CD4-positive, alpha-beta T cell (primary cell): ENCODE data around the gene QSOX1. TPM values are rescaled to one million over a fixed set of nuclear protein-coding genes. Genes with fewer than 3 reads are reported as not detected.

Experiments
- ATAC-seq: fragments of 200-7000 bp; cut with Tn5 transposase; one replicate; pipeline ENCODE4 v1.10.0; 2022; ENCODE audit warnings: mild to moderate bottlenecking; ENCODE audit not compliant: poor library complexity
- CTCF ChIA-PET: fragments of 350-600 bp; sonication (Branson Sonifier 250); formaldehyde crosslinking; loops from one replicate; lab custom pipeline; 2021; ENCODE audit warnings: antibody characterized with exemption, inconsistent platforms; lab: Charles Lee
- POLR2A ChIA-PET: fragments of 350-600 bp; sonication (Branson Sonifier 250); formaldehyde crosslinking; loops from one replicate; lab custom pipeline; 2021; ENCODE audit warnings: antibody characterized with exemption, inconsistent platforms; lab: Charles Lee
- DNase-seq, 14 experiments: peaks; one replicate each; pipeline ENCODE4 v3.0.0-alpha.2; 2013 to 2020; ENCODE audit warnings: mixed read lengths in 2 of 14
- H3K27ac ChIP-seq, 2 donors: one replicate each; pipeline versions ENCODE4 v1.5.1 to v1.7.0; 2013; ENCODE audit warnings: low read length in 2 of 2, low read depth in 1 of 2, mild to moderate bottlenecking in 1 of 2
- H3K27me3 ChIP-seq, 2 experiments: 1 replicate in 1 of 2; 2 replicates in 1 of 2; pipeline versions ENCODE4 v1.6.1 to v1.7.0; 2013; ENCODE audit warnings: low read length in 2 of 2, control low read depth in 1 of 2, mild to moderate bottlenecking in 1 of 2, moderate library complexity in 1 of 2; ENCODE audit not compliant: insufficient read depth in 2 of 2, control insufficient read depth in 1 of 2
- H3K36me3 ChIP-seq: one replicate; pipeline ENCODE4 v1.6.1; 2013; ENCODE audit warnings: low read length, control low read depth; ENCODE audit not compliant: insufficient read depth
- H3K4me1 ChIP-seq: one replicate; pipeline ENCODE4 v1.6.1; 2013; ENCODE audit warnings: low read length, control low read depth; ENCODE audit not compliant: insufficient read depth
- H3K4me3 ChIP-seq: one replicate; pipeline ENCODE4 v1.5.1; 2013; ENCODE audit warnings: mild to moderate bottlenecking, low read length, moderate library complexity
- H3K9me3 ChIP-seq, 2 experiments: 1 replicate in 1 of 2; 2 replicates in 1 of 2; pipeline versions ENCODE4 v1.6.1 to v1.7.0; 2013; ENCODE audit warnings: low read length in 2 of 2, mild to moderate bottlenecking in 2 of 2, control low read depth in 1 of 2, moderate library complexity in 1 of 2; ENCODE audit not compliant: control insufficient read depth in 1 of 2, insufficient read depth in 1 of 2
- H3K27ac Mint-ChIP-seq: one replicate; pipeline ENCODE4 v1.8.0; 2020; ENCODE audit warnings: mixed read lengths
- H3K27me3 Mint-ChIP-seq: one replicate; pipeline ENCODE4 v1.8.0; 2021; ENCODE audit warnings: mixed read lengths
- H3K36me3 Mint-ChIP-seq: one replicate; pipeline ENCODE4 v1.8.0; 2021; ENCODE audit warnings: low read depth, mixed read lengths
- H3K4me1 Mint-ChIP-seq: one replicate; pipeline ENCODE4 v1.8.0; 2021; ENCODE audit warnings: low read depth, mixed read lengths
- H3K4me3 Mint-ChIP-seq: one replicate; pipeline ENCODE4 v1.8.0; 2020; ENCODE audit warnings: mild to moderate bottlenecking, mixed read lengths
- H3K9me3 Mint-ChIP-seq: one replicate; pipeline ENCODE4 v1.8.0; 2020; ENCODE audit warnings: mixed read lengths
- CTCF ChIP-seq: fragments of 200-600 bp; IDR thresholded peaks from one replicate; pipeline ENCODE4 v1.8.0; 2022; ENCODE audit warnings: antibody characterized with exemption, mild to moderate bottlenecking
- intact Hi-C, 2 experiments: fragments of 100-400 bp; cut with DNase I in 1 of 2; cut with micrococcal nuclease in 1 of 2; formaldehyde crosslinking; loops; one replicate each; pipeline versions ENCODE4 v1.15.1 to v1.9.0; 2023 to 2025; cut with DNase I, micrococcal nuclease
- total RNA-seq, 174 experiments: library from RNA in 2 of 174; stranded (reverse) in 2 of 174; gene quantifications; one replicate each; pipeline ENCODE4 v1.2.3 and lab custom pipeline; 2021 to 2026

QSOX1 gene
- total RNA-seq, 2 experiments from 2014 or later, result 13.7 to 14.3 TPM

- H3K27me3 ChIP-seq, result peaks cover 0 to 8% of the 10 kb centered on the region in 2 experiments
- H3K4me3 Mint-ChIP-seq, result no peak overlapping the region
- H3K27me3 Mint-ChIP-seq, result peaks cover 35% of the 10 kb centered on the region
- DNase-seq (no peak), ATAC-seq (no peak)
- CTCF ChIA-PET, result no interaction called here
- H3K27ac ChIP-seq, result no peak overlapping the region
- no peak overlapping the region for H3K27ac Mint-ChIP-seq
- intact Hi-C loops, result no loop called here
- H3K36me3 Mint-ChIP-seq, result no peaks in the 10 kb centered on the region
- H3K4me3 ChIP-seq, result no peak overlapping the region
- H3K4me1 ChIP-seq, result no peaks in the 10 kb centered on the region
- no peaks in the 10 kb centered on the region for H3K9me3 Mint-ChIP-seq
- TF ChIP-seq CTCF, result no peak
- H3K4me1 Mint-ChIP-seq, result no peaks in the 10 kb centered on the region
- POLR2A ChIA-PET, result no interaction called here
- no peaks in the 10 kb centered on the region for H3K36me3 ChIP-seq
- no peaks in the 10 kb centered on the region for H3K9me3 ChIP-seq
These were observed 18.2 kb upstream of the QSOX1 start for GRCh38 chr1:180136331-180136967.

GRCh38 chr1:180136968-180137356 is 17.7 kb upstream of the QSOX1 start:
- ATAC-seq (no peak), DNase-seq (no peak)
- TF ChIP-seq CTCF, result no peak
- no peak overlapping the region for H3K4me3 Mint-ChIP-seq
- Histone ChIP-seq H3K4me3 (no peak overlapping the region), H3K4me1 (no peaks in the 10 kb centered on the region), H3K27ac (no peak overlapping the region), H3K36me3 (no peaks in the 10 kb centered on the region), H3K27me3 (peaks cover 0 to 8% of the 10 kb centered on the region in 2 experiments), H3K9me3 (no peaks in the 10 kb centered on the region)
- no peaks in the 10 kb centered on the region for H3K36me3 Mint-ChIP-seq
- H3K27ac Mint-ChIP-seq, result no peak overlapping the region
- no peaks in the 10 kb centered on the region for H3K9me3 Mint-ChIP-seq
- ChIA-PET CTCF (no interaction called here), POLR2A (no interaction called here)
- intact Hi-C loops, result no loop called here
- H3K27me3 Mint-ChIP-seq, result peaks cover 30% of the 10 kb centered on the region
- no peaks in the 10 kb centered on the region for H3K4me1 Mint-ChIP-seq

GRCh38 chr1:180137776-180138175 is 16.9 kb upstream of the QSOX1 start:
- Mint-ChIP-seq H3K4me1 (no peaks in the 10 kb centered on the region), H3K36me3 (no peaks in the 10 kb centered on the region), H3K9me3 (no peaks in the 10 kb centered on the region), H3K4me3 (no peak overlapping the region), H3K27me3 (peaks cover 22% of the 10 kb centered on the region), H3K27ac (no peak overlapping the region)
- no peak for TF ChIP-seq CTCF
- CTCF ChIA-PET, result no interaction called here
- no peaks in the 10 kb centered on the region for H3K9me3 ChIP-seq
- no peak overlapping the region for H3K4me3 ChIP-seq
- H3K4me1 ChIP-seq, result no peaks in the 10 kb centered on the region
- H3K27ac ChIP-seq, result no peak overlapping the region
- no peak for DNase-seq
- peaks cover 0 to 8% of the 10 kb centered on the region in 2 experiments for H3K27me3 ChIP-seq
- ATAC-seq, result no peak
- intact Hi-C loops, result no loop called here
- POLR2A ChIA-PET, result no interaction called here
- no peaks in the 10 kb centered on the region for H3K36me3 ChIP-seq
